HG02588 (cell line): ENCODE results near the gene PRKACA.
A peak's percentile ranks its signal among the peaks of the same experiment; 100 is the strongest.

Source experiments
- ATAC-seq: cut with Tn5 transposase; IDR thresholded peaks from one replicate; pipeline ENCODE4 v1.9.1; 2021; ENCODE audit warnings: mild to moderate bottlenecking, moderate library complexity; ENCODE audit not compliant: unreplicated experiment

PRKACA gene

GRCh38 chr19:14073261-14073924 lies 44.2 kb downstream of the PRKACA start:
- ATAC-seq: peak; percentile 42

GRCh38 chr19:14072535-14073260 lies 44.9 kb downstream of the PRKACA start, which contains the start of gene MISP3:
TSS of gene MISP3 (plus strand) at chr19:14072786. CDS start at chr19:14073310, 524 bp downstream.
- ATAC-seq: peak; percentile 3

GRCh38 chr19:14070268-14071050 lies 47.1 kb downstream of the PRKACA start:
- ATAC-seq: no peak

DNA sequence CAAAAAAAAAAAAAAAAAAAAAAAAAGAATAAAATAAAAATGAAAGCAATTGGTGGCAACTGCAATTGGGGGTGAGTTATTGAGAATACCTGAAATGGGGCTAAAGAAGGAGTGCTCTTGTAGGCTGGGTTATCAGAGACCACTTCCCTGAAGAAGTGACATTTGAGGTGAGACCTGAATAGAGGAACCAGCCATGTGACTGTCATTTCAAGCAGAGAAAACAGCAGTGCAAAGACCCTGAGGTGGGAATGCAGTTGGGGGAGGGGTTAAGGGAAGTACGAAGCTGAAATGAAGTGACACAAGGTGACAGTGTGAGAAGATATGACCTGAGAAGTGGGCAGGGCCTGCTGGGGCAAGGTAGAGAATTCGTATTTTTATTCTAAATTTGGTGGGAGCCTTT lies 51.4 kb downstream of the PRKACA start:
- ATAC-seq: no peak

DNA sequence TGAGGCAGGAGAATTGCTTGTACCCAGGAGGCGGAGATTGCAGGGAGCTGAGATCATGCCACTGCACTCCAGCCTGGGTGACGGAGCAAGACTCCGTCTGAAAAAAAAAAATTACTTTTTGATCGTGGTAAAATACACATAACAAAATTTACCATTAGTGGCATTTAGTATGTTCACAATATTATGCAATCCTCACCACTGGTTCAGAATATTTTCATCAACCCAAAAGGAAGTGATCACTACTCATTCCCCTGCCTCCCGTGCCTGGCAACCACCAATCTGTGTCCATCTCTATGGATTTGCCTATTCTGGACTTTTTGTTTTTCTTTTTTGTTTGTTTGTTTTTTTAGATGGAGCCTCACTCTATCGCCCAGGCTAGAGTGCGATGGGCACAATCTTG lies 54.5 kb downstream of the PRKACA start:
- ATAC-seq: no peak

GRCh38 chr19:14062558-14062855 lies 55.1 kb downstream of the PRKACA start:
- ATAC-seq: no peak

GRCh38 chr19:14061751-14062557 lies 55.6 kb downstream of the PRKACA start, which contains the start of gene PALM3:
TSS of gene PALM3 (minus strand) at chr19:14062076. CDS start at chr19:14061980, 96 bp downstream.
- no peak for ATAC-seq

GRCh38 chr19:14061081-14061749 lies 56.3 kb downstream of the PRKACA start:
- no peak for ATAC-seq

- no peak for ATAC-seq
These were observed 57.9 kb downstream of the PRKACA start for GRCh38 chr19:14059652-14060155.

DNA sequence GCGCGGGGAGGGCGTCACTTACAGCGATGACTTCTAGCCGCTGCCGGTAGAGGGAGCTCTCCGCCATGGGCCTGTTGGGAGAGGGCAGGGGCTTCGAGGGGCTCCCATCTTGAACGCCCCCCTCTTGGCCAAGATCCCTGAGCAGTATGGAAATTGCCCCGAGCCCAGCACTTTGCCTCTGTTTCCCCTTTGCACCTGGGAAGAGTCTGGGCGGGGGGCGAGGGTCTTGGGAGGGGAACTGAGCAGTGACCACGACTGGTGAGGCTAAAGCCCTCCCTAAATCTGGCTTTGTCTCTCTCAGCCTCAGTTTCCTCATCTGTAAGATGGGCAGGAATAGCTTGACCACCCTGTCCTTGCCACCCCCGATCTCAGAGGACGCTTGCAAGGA lies 58.5 kb downstream of the PRKACA start:
- ATAC-seq: no peak

DNA sequence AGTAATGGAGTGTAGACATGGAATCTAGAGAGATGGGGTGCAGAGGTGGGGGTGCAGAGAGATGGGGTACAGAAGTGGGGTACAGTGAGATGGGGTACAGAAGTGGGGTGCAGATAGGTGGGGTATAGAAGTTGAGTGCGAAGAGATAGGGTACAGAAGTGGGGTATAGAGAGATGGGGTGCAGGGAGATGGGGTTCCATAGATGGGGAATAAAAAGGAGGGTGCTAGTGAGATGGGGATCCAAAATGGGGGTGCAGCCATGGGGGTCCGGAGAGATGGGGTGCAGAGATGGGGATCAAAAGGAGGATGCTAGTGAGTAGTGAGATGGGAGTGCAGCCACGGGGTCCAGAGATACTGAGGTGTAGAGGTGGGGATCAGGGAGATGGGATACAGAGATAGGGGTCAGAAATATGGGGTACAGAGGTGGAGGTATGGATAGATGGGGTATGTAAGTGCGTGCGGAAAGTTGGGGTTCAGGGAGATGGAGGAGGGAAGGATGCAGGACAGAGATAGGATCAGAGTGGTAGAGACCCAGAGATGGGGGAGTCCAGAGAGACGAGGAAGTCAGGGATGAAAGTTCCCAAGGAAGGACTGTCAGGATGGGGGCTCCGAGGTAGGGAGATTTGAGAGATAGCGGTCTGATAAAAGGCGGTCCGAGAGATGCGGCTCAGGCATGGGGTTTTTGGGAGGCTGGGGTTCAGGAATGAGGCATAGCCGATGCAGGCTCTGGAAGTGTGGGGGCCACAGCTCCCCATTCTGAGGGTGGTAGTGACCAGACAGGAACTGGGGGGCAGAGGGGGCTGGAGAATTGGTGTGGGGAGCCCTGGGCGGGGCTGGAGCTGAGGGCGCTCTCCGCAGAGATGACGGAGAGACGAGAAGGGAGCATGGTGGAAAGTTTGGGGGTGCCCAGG lies 59.1 kb downstream of the PRKACA start:
- no peak for ATAC-seq

GRCh38 chr19:14056741-14057356 lies 60.7 kb downstream of the PRKACA start:
- ATAC-seq: no peak

DNA sequence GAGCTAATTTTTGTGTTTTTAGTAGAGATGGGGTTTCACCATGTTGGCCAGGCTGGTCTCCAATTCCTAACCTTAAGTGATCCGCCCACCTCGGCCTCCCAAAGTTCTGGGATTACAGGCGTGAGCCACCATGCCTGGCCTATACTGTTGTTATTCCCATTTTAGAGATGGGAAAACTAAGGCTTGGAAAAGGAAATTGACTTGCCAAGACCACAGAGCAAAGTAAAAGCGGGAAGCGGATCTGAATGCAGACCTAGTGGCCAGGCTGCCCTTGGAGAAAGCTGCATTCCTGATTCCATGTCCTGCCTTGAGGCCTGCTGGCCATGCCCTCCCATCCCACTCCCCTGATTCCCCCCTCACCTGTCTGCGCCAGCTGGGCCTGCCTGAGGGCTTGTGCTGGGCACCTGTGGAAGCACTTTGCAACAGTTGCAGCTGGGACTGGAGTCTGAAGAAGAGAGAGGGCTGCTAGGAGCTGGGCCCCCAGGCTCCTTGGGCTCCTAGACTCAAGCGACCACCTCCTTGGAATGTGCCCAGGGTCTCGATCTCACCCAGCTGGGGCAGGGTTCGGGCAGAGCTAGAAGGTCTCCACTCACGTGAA lies 61.4 kb downstream of the PRKACA start:
- no peak for ATAC-seq

GRCh38 chr19:14055396-14055795 lies 62.2 kb downstream of the PRKACA start:
- ATAC-seq: no peak

DNA sequence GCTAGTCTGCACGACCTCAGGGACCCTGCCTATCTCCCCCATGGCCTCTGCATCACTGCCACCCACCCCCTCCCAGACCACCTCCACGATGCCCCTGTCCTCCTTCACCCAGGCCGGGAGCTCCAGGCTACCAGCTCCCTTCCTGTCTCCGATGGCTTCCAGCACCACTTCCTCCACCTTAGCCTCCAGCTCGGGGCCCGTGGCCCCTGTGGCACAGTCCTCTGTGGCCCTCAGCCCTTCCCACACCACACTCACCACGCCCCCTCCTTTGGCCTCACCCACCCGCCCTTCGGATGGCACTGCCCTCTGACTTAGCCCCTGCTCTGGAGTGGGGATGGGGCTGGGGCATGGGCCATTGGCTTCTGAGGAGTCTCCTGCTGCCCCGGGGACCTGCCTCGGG lies 62.8 kb downstream of the PRKACA start:
- ATAC-seq: no peak

- no peak for ATAC-seq
These were observed 63.5 kb downstream of the PRKACA start for GRCh38 chr19:14054099-14054498.

GRCh38 chr19:14053500-14053899 lies 64.1 kb downstream of the PRKACA start:
- ATAC-seq: no peak

GRCh38 chr19:14053032-14053431 lies 64.5 kb downstream of the PRKACA start:
- ATAC-seq: no peak
